ENCODE measurements around the gene LRRC71.

LRRC71 gene

GRCh38 chr1:156943756-156944155 is 23.3 kb downstream of the LRRC71 start:
- H3K27ac ChIP-seq: no peak overlapping the region
- TF ChIP-seq, protein P1, sequence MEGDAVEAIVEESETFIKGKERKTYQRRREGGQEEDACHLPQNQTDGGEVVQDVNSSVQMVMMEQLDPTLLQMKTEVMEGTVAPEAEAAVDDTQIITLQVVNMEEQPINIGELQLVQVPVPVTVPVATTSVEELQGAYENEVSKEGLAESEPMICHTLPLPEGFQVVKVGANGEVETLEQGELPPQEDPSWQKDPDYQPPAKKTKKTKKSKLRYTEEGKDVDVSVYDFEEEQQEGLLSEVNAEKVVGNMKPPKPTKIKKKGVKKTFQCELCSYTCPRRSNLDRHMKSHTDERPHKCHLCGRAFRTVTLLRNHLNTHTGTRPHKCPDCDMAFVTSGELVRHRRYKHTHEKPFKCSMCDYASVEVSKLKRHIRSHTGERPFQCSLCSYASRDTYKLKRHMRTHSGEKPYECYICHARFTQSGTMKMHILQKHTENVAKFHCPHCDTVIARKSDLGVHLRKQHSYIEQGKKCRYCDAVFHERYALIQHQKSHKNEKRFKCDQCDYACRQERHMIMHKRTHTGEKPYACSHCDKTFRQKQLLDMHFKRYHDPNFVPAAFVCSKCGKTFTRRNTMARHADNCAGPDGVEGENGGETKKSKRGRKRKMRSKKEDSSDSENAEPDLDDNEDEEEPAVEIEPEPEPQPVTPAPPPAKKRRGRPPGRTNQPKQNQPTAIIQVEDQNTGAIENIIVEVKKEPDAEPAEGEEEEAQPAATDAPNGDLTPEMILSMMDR (IDR thresholded peaks at IDR 0.05): no peak
- TF ChIP-seq ZFX (IDR thresholded peaks at IDR 0.05; ENCODE audit: borderline replicate concordance): no peak

- H3K27ac ChIP-seq: no peak overlapping the region
- TF ChIP-seq ZFX (IDR thresholded peaks at IDR 0.05; ENCODE audit: borderline replicate concordance): no peak
Measured at GRCh38 chr1:156944268-156944667, 23.8 kb downstream of the LRRC71 start.

DNA sequence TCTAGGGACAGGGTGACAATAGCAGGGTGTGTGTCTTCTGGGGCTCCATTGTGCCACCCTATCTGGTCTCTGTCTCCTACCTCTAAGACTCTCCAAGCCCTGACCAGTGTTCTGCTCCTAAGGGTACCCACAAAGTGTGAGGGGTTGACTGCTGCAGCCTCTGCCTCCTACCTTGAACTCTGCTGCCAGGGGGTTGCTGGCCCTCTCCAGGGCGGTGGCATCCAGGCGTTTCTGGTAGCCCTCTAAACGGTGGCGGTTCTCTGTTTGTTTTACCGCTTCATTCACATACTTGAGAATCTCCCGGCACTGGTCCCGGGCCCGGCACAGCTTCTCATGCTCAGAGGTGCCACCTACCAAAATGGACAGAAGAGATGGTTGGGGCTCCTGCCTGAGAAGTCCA is 24.4 kb downstream of the LRRC71 start:
- H3K27ac ChIP-seq: no peak overlapping the region
- no peak for TF ChIP-seq ZFX (IDR thresholded peaks at IDR 0.05; ENCODE audit: borderline replicate concordance)
- TF ChIP-seq, protein P1 (IDR thresholded peaks at IDR 0.05): no peak

DNA sequence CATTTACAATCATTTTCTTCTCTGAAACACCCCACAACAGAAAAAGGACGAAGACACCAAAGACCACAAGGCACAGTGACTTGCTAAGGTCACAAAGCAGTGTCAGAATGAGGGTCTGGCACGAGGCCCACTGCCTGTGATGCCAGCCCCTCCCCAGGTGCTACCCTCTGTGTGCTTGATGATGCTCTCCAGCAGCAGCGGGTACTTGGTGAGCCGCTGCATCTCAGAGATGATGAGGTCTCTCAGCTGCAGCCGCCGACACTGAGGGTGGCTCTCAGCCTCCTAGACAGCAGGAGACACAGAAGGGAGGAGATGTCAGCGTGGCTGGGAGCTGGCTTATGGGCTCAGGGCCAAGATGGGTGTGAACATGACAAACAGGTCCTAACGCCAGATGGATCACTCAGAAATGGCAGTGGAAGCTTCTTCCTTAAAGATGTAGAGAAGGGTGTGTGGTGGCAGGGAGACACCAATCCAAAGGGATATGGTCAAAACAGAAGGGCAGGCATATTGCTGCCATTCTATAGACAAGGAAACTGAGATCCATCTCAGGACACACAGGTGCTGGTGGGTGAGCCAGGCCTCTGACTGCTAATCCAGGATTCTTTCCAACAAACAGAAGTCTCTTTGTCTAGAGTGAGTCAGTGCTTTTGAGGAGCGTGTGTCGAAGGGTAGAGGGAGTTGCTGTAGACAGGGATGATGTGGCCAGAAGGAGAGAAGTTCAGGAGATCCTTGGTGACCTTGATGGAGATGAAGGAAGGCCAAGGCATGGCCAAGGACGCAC is 25.6 kb downstream of the LRRC71 start:
- TF ChIP-seq ZFX (IDR thresholded peaks at IDR 0.05; ENCODE audit: borderline replicate concordance): no peak
- TF ChIP-seq, protein P1 (IDR thresholded peaks at IDR 0.05): no peak
- H3K27ac ChIP-seq: peak overlapping the region; percentile 25; the same call in 1 of the 2 replicates

- H3K27ac ChIP-seq: peak overlapping the region; percentile 25; the same call in 1 of the 2 replicates
- TF ChIP-seq, protein P1 (IDR thresholded peaks at IDR 0.05): no peak
- no peak for TF ChIP-seq ZFX (IDR thresholded peaks at IDR 0.05; ENCODE audit: borderline replicate concordance)
Measured at GRCh38 chr1:156947127-156947526, 26.7 kb downstream of the LRRC71 start.

DNA sequence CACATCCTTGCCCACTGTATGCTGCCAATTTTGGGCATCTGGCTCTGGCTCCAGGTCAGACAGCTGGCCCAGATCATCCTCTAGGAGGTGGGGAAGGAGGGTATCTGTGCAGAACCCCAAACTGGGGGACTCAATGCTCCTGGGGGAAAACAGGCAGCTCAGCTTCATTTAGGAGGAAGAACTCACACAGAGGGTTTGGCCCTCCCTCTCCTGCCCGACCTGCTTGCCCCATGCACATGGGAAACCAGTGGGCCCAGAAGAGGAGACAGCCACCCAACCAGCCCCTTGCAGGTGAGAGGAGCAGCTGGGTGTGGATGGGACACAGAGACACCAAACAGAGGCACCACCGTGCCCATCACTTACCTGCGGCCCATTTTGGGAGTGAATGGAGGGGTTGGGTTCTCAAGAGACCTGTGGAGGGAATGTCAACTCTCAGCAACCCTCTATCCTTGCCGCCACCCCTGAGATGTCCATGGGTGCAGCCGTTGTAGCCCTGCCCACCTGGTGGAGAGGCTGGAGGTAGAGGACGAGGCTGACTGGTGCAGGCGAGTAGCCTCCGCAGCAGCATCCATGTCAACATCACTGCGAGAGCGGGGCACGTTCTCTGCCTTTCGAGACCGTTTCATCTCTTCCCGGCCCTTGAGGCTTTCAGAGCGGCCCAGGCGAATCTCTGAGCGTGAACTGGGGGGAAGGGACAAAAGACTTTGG is 27.5 kb downstream of the LRRC71 start:
- TF ChIP-seq ZFX (IDR thresholded peaks at IDR 0.05; ENCODE audit: borderline replicate concordance): no peak
- TF ChIP-seq, protein P1 (IDR thresholded peaks at IDR 0.05): no peak
- no peak overlapping the region for H3K27ac ChIP-seq

DNA sequence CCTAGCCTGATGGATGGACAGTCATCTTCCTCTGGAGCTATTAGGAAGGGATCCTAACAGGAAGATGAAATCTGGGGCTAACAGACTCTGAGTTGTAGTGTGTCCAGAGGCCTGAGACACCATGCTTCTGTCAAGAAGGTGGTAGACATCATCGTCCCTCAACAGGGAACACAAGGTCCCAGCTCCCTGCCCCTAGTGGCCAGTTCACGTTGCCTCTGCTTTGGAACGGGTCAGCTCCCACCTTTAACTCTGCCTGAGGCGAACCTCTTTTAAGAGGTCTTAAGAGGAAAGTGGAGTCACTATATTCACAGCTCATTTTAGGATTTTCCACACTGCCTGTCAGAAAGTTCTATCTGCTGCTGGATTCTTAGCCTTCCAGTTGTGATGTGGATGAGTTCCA is 28.3 kb downstream of the LRRC71 start:
- TF ChIP-seq, protein P1 (IDR thresholded peaks at IDR 0.05): peak; percentile 36
- TF ChIP-seq ZFX (IDR thresholded peaks at IDR 0.05; ENCODE audit: borderline replicate concordance): no peak
- H3K27ac ChIP-seq: no peak overlapping the region

All from 22Rv1 (cell line).